GM08714 (cell line): Measurements from ENCODE around the gene CCT8.

Experiments used
- H3K4me3 ChIP-seq: fragments of 200-500 bp; sonication (Bioruptor generic); 2 replicates; pipeline ENCODE4 v1.5.1; 2014; ENCODE audit warnings: mild to moderate bottlenecking, low read length, inconsistent platforms
- ZNF274 ChIP-seq: IDR thresholded peaks from 2 replicates; pipeline ENCODE4 v1.6.1; 2012; ENCODE audit warnings: mild to moderate bottlenecking, low read depth, low read length

The CCT8 gene

GRCh38 chr21:29085106-29085752 lies 11.8 kb upstream of the CCT8 start:
- no peak overlapping the region for H3K4me3 ChIP-seq
- TF ChIP-seq ZNF274, result no peak

GRCh38 chr21:29084372-29084771 lies 10.9 kb upstream of the CCT8 start:
- TF ChIP-seq ZNF274, result no peak
- H3K4me3 ChIP-seq, result no peak overlapping the region

GRCh38 chr21:29083306-29083705 lies 9.9 kb upstream of the CCT8 start:
- no peak for TF ChIP-seq ZNF274
- no peak overlapping the region for H3K4me3 ChIP-seq

GRCh38 chr21:29082046-29082815 lies 8.8 kb upstream of the CCT8 start:
- H3K4me3 ChIP-seq, result no peak overlapping the region
- TF ChIP-seq ZNF274, result no peak

GRCh38 chr21:29080454-29080941 lies 7.0 kb upstream of the CCT8 start:
- H3K4me3 ChIP-seq, result peak overlapping the region; percentile 32; the same call in 1 of the 2 replicates
- TF ChIP-seq ZNF274, result no peak

- TF ChIP-seq ZNF274, result no peak
- no peak overlapping the region; the same call in 1 of the 2 replicates for H3K4me3 ChIP-seq
These were observed 5.7 kb upstream of the CCT8 start for GRCh38 chr21:29078869-29079767.

GRCh38 chr21:29077651-29078090 lies 4.2 kb upstream of the CCT8 start:
- peak overlapping the region; percentile 54; the same call in 1 of the 2 replicates for H3K4me3 ChIP-seq

GRCh38 chr21:29076731-29077640 lies 3.5 kb upstream of the CCT8 start:
- peak overlapping the region; percentile 54; the same call in 1 of the 2 replicates for H3K4me3 ChIP-seq

More at GRCh38 chr21:29077651-29078090, 4.2 kb upstream of the CCT8 start:
- TF ChIP-seq ZNF274, result no peak

- peak overlapping the region; percentile 22; the same call in 1 of the 2 replicates for H3K4me3 ChIP-seq
- no peak for TF ChIP-seq ZNF274
These were observed 2.4 kb upstream of the CCT8 start for GRCh38 chr21:29075706-29076466.

GRCh38 chr21:29074783-29075182 lies 1.3 kb upstream of the CCT8 start:
- no peak for TF ChIP-seq ZNF274

GRCh38 chr21:29074007-29074376 lies 544 bp upstream of the CCT8 start:
- peak overlapping the region; percentile 73 for H3K4me3 ChIP-seq
- TF ChIP-seq ZNF274, result no peak

More at GRCh38 chr21:29074783-29075182, 1.3 kb upstream of the CCT8 start:
- no peak overlapping the region for H3K4me3 ChIP-seq

GRCh38 chr21:29072873-29073221 lies 601 bp downstream of the CCT8 start:
- no peak for TF ChIP-seq ZNF274
- H3K4me3 ChIP-seq, result peak overlapping the region; percentile 98

- TF ChIP-seq ZNF274, result no peak
- peak overlapping the region; percentile 48; the same call in 1 of the 2 replicates for H3K4me3 ChIP-seq
These were observed 8.5 kb downstream of the CCT8 start for GRCh38 chr21:29064850-29065481.
